ENCODE data around the gene NFIA. TPM values are rescaled to one million over a fixed set of nuclear protein-coding genes. Genes with fewer than 3 reads are reported as not detected.

Gene NFIA
- total RNA-seq, 1 donor: 19.7 TPM

GRCh38 chr1:61436491-61437120 is 354.2 kb downstream of the NFIA start:
- DNase-seq (ENCODE audit: low read depth in 2 of 3, low spot score in 2 of 3): no peak

DNA sequence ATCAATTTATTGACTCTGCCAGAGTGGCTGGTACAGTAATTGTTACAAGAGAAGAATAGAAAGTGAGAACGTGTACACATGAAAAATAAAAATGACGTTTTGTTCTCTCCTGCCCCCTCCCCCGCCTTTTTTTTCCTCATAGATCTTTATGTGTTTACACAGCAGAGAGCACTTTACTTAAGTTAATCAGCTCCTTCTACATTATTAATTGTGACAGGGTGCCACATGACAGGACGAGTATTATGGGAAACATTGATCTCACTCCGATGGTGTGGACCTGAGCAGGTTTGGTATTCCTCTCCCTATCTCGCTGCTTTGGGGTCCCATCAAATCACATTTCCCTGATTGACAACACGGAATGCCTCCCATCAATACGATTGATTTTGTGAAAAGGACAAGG is 356.9 kb downstream of the NFIA start:
- no peak for DNase-seq (ENCODE audit: low read depth in 2 of 3, low spot score in 2 of 3)

DNA sequence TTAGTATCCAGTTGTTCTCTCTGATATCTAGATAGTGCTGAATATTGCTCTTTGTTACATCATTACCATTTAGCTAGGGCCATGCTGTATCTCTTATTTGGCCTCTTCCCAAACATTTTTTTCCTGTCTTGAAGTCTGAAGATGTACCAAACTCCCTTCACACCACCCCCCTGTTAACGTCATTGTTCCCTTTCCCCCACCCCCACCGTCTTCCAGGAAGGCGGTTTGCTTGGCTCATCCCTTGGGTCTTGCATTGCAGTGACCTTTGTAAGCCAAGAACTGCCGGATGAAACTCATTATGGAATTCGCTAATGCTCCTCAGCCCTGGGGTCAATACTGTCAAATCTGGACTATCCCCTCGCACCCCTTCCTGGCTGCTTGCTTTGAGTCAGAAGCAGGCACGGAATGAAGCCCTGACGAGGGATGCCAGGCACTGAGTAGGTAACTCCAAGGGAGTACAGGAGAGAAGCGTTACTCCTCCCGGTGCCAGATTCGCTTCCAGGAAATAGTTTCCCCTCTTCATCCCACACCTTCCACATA is 359.4 kb downstream of the NFIA start:
- DNase-seq (ENCODE audit: low read depth in 2 of 3, low spot score in 2 of 3): no peak

GRCh38 chr1:61442544-61442943 is 360.2 kb downstream of the NFIA start:
- DNase-seq (ENCODE audit: low read depth in 2 of 3, low spot score in 2 of 3): no peak

- DNase-seq (ENCODE audit: low read depth in 2 of 3, low spot score in 2 of 3): no peak
Measured at GRCh38 chr1:61444288-61444687, 361.9 kb downstream of the NFIA start.

DNA sequence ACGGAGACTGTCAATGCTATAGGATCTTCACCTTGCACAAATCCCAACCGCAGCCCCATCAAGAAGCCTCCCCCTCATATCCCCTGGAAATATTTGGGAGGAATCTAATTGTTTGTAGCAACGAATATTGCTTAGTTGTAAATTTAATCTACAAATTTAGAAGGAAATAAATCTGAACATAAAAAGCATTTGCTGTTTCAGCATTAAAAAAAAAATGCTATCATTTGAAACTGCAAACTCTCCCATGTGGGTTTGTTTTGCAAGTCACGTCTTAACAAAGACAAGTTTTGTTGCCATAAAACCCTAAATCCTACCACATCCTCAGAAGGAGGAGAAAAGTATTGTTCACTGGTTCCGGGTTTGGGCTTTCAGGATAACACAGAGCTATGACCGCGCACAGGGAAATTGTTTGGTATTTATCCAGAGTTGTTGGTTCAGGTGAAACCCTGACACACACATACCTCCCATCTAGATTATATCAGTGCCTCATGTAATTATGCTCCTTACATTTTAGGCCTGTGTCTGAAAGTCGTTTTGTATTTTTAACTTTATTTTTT is 363.0 kb downstream of the NFIA start:
- no peak for DNase-seq (ENCODE audit: low read depth in 2 of 3, low spot score in 2 of 3)

DNA sequence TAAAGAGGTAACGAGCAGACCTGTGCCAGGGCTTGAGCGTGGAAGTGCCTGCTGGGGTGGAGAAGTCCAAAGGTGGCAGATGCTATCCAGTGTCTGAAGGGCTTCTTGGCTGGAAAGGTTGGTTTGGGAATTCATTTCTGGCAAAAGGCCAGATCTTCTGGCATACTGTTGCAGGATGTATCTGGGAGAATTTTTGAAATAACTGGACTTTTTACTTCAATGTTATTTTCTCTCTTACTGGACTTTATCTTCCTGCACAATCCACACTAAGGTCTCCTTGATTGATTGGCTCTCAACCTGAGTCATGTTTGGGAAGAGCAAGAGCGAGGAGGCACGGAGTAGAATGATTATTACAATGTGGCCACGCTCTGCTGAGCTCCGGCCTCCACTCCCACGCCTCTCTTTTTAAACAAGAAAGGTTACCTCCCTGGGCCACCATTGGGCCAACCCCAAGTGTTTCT is 364.2 kb downstream of the NFIA start:
- no peak for DNase-seq (ENCODE audit: low read depth in 2 of 3, low spot score in 2 of 3)

- DNase-seq (ENCODE audit: low read depth in 2 of 3, low spot score in 2 of 3): no peak
Measured at GRCh38 chr1:61447106-61447967, 365.0 kb downstream of the NFIA start.

GRCh38 chr1:61447968-61448430 is 365.6 kb downstream of the NFIA start:
- DNase-seq (ENCODE audit: low read depth in 2 of 3, low spot score in 2 of 3): no peak

- DNase-seq (ENCODE audit: low read depth in 2 of 3, low spot score in 2 of 3): no peak
Measured at GRCh38 chr1:61448914-61449313, 366.6 kb downstream of the NFIA start.

GRCh38 chr1:61449410-61449809 is 367.0 kb downstream of the NFIA start:
- no peak for DNase-seq (ENCODE audit: low read depth in 2 of 3, low spot score in 2 of 3)

- DNase-seq (ENCODE audit: low read depth in 2 of 3, low spot score in 2 of 3): peak in 1 of 3 donors; percentile 42
Measured at GRCh38 chr1:61450454-61450853, 368.1 kb downstream of the NFIA start.

DNA sequence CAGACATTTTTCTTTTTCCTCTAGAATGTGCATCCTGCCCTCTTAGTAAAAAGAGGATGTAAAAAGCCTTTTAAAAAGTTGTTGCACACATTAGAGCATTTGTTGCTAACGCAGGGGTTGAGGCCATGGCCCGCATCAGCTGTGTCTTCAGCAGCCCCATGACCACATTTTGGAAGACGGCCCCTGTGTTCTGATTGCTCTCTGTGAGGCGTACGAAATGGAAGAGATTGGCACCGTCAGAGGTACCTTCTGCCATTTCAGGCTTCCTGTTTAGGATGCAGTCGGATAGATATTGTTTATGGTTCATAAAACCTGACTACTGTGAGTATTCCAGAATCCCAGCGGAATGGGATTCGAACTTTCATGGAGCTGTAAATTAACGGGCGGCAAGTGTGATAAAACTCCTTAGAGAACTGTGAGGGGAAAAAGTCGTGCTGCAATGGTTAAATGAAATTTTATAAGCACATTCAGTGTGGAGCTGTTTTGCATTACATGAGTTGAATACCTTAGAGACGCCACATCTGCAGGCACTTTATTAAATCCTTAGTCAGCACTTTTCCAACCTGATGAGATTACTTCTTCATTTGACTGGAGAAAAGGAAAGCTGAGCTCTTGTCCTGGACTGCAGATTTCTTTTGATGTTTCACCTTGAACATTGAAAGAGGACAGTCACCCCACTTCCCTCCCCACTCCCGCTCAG is 368.7 kb downstream of the NFIA start:
- DNase-seq (ENCODE audit: low read depth in 2 of 3, low spot score in 2 of 3): peak in 1 of 3 donors; percentile 63

- no peak for DNase-seq (ENCODE audit: low read depth in 2 of 3, low spot score in 2 of 3)
Measured at GRCh38 chr1:61451572-61451968, 369.2 kb downstream of the NFIA start.

GRCh38 chr1:61452176-61453035 is 370.0 kb downstream of the NFIA start:
- DNase-seq (ENCODE audit: low read depth in 2 of 3, low spot score in 2 of 3): peak in 1 of 3 donors; percentile 31

DNA sequence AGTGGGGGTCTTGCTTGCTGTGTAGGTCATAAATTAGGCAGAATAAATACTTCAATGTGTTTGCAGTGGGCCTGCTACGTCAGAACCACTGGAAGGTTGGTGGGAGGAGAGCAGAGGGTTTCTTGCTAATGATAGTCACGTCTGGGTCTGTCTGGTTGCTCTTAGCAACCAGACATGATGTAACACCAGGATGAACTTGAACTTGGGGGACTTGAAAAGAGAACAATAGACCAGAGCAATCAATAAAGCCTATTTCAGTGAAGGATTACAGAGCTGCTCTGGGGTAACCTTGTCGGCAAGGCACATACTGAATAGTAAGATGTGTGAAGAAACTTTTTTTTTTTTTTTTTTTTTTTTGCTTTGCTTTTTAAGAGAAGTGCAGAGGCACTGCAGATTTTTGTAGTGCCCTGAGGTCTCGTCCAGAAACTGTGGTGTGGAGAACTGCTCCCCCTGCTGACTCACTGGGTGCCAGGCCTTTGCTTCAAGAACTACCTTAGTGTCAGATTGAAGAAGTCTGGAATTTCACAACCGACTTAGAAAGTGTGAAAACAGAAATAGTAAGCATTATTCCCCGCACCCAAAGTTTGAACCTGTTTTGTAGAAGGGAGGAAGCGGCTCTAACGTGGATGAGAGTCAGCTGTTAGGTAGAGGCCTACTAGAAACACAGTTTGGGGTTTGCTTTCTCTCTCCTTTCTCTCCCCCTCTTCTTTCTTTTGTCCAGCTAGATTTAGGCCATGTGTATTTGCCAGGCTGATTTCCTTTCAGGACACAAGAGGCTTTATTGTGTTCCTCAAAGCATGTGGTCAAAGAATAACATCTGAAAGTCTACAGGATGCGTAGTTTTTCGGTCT is 371.0 kb downstream of the NFIA start:
- peak; percentile 36 to 93 (median 88) for DNase-seq (ENCODE audit: low read depth in 2 of 3, low spot score in 2 of 3)

- DNase-seq (ENCODE audit: low read depth in 2 of 3, low spot score in 2 of 3): no peak
Measured at GRCh38 chr1:61455400-61455799, 373.0 kb downstream of the NFIA start.

DNA sequence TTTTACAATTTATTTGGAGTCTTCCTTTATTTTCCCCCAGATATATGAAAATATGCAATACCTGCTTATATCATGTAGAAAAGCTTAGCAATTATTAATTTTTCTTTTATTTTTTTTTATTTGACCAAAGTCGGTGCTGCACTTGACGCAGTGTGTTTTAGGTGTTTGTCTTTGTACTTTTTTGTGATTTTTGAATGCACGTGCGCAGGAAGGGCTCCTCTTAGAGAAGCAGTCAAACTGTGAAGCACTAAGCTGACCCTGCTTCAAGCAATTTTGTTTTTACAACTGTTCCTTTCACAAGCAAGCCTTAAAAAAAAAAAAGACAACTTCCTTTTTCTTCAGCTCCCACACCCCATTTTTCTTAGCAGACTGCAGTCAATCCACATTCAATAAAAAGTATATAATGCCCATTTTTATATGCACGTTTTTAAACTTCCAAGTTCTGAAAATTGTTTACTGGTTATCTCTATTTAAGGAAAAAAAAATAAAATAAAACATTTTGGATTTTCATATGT is 375.2 kb downstream of the NFIA start:
- DNase-seq (ENCODE audit: low read depth in 2 of 3, low spot score in 2 of 3): peak in 1 of 3 donors; percentile 42

DNA sequence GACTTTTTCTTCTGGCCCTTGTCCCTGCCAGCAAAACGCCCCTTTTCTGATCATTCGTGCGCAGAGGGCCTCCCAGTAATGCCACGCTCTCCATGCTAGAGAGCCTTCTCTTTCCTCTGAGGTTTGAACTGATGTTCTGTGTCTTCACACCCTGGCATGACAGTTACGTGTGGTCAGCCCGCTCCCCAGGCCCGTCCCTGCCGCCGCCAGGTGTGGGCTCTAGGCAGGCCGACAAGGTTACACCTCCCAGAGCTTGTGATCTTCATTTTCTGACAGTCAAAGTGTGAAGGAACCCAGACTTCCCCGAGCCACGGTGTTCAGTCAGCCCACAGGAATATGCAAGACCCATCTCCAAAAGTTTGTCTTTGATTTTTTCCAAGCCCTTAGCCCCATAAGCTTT is 377.0 kb downstream of the NFIA start:
- DNase-seq (ENCODE audit: low read depth in 2 of 3, low spot score in 2 of 3): no peak
